DND-41 (cell line): ENCODE data around the gene PFDN1.

Source experiments
- ATAC-seq: fragments of 200-7000 bp; cut with Tn5 transposase; 3 replicates; pipeline ENCODE4 v1.9.1; 2021; ENCODE audit warnings: low read depth; ENCODE audit not compliant: insufficient read depth
- DNase-seq: peaks from one replicate; pipeline ENCODE4 v3.0.0-alpha.2; 2020
- H2AFZ ChIP-seq: 2 replicates; pipeline ENCODE4 v1.6.0; 2012; ENCODE audit warnings: low read depth, low read length
- H3K27ac ChIP-seq: 2 replicates; pipeline ENCODE4 v1.5.1; 2012; ENCODE audit warnings: low read length, inconsistent platforms
- H3K27me3 ChIP-seq: fragments of 200-600 bp; sonication (generic); 2 replicates; pipeline ENCODE4 v1.6.0; 2012; ENCODE audit warnings: low read length, mild to moderate bottlenecking, inconsistent platforms; ENCODE audit not compliant: insufficient read depth, poor library complexity
- H3K36me3 ChIP-seq: 2 replicates; pipeline ENCODE4 v1.5.1; 2012; ENCODE audit warnings: low read length, inconsistent platforms; ENCODE audit not compliant: insufficient read depth
- H3K4me1 ChIP-seq: 2 replicates; pipeline ENCODE4 v1.5.1; 2012; ENCODE audit warnings: mild to moderate bottlenecking, low read length; ENCODE audit not compliant: insufficient read depth
- H3K4me2 ChIP-seq: 2 replicates; pipeline ENCODE4 v1.6.0; 2012; ENCODE audit warnings: mild to moderate bottlenecking, moderate library complexity, low read length, inconsistent platforms; ENCODE audit not compliant: insufficient read depth
- H3K4me3 ChIP-seq, 2 experiments: fragments of 200-600 bp in 1 of 2; shearing (Covaris generic) in 1 of 2; 2 replicates each; pipeline ENCODE4 v1.5.1; 2012 to 2016; ENCODE audit warnings: inconsistent platforms in 2 of 2, low read length in 2 of 2, mild to moderate bottlenecking in 2 of 2, low read depth in 1 of 2, moderate library complexity in 1 of 2
- H3K79me2 ChIP-seq: 2 replicates; pipeline ENCODE4 v1.6.0; 2012; ENCODE audit warnings: low read length, inconsistent platforms; ENCODE audit not compliant: insufficient read depth
- H3K9ac ChIP-seq: 2 replicates; pipeline ENCODE4 v1.6.0; 2012; ENCODE audit warnings: low read depth, mild to moderate bottlenecking, inconsistent platforms, low read length, moderate library complexity
- H3K9me3 ChIP-seq: 2 replicates; pipeline ENCODE4 v1.5.1; 2012; ENCODE audit warnings: low read length, moderate library complexity, mild to moderate bottlenecking, inconsistent platforms; ENCODE audit not compliant: insufficient read depth, severe bottlenecking
- H4K20me1 ChIP-seq: 2 replicates; pipeline ENCODE4 v1.6.0; 2012; ENCODE audit warnings: low read length; ENCODE audit not compliant: insufficient read depth
- CTCF ChIP-seq: IDR thresholded peaks from 2 replicates; pipeline ENCODE4 v1.5.1; 2012; ENCODE audit warnings: borderline replicate concordance, low read length, moderate library complexity, mild to moderate bottlenecking; ENCODE audit not compliant: poor library complexity, severe bottlenecking; ENCODE audit errors: extremely low read depth
- EZH2 ChIP-seq: IDR thresholded peaks from 3 replicates; pipeline ENCODE4 v1.6.1; 2012; ENCODE audit warnings: borderline replicate concordance, low read depth, mild to moderate bottlenecking, moderate library complexity, low read length, inconsistent platforms; ENCODE audit not compliant: severe bottlenecking

PFDN1 gene

GRCh38 chr5:140230373-140230772, 72.5 kb downstream of the PFDN1 start:
- H2AFZ ChIP-seq = no peak overlapping the region
- ATAC-seq = no peak

GRCh38 chr5:140228364-140228837, 74.5 kb downstream of the PFDN1 start:
- H2AFZ ChIP-seq = no peak overlapping the region
- H3K4me3 ChIP-seq = no peak overlapping the region
- H3K9ac ChIP-seq = no peak overlapping the region
- H3K27me3 ChIP-seq = no peaks in the 10 kb centered on the region
- no peaks in the 10 kb centered on the region for H3K9me3 ChIP-seq
- H3K79me2 ChIP-seq = no peaks in the 10 kb centered on the region
- 0 out of 2 replicates have a peak, but pooled peaks cover 6% of the 10 kb centered on the region for H4K20me1 ChIP-seq
- no peak for TF ChIP-seq CTCF
- no peak for TF ChIP-seq EZH2
- no peaks in the 10 kb centered on the region for H3K4me1 ChIP-seq
- H3K27ac ChIP-seq = no peak overlapping the region
- no peaks in the 10 kb centered on the region for H3K36me3 ChIP-seq
- no peak overlapping the region for H3K4me2 ChIP-seq
- ATAC-seq (no peak), DNase-seq (no peak)

More at GRCh38 chr5:140230373-140230772, 72.5 kb downstream of the PFDN1 start:
- 0 out of 2 replicates have a peak, but pooled peaks cover 6% of the 10 kb centered on the region for H4K20me1 ChIP-seq
- no peak for TF ChIP-seq EZH2
- no peak for TF ChIP-seq CTCF
- H3K4me3 ChIP-seq = no peak overlapping the region
- H3K79me2 ChIP-seq = no peaks in the 10 kb centered on the region
- H3K9ac ChIP-seq = no peak overlapping the region
- no peak overlapping the region for H3K4me2 ChIP-seq
- H3K9me3 ChIP-seq = no peaks in the 10 kb centered on the region
- no peaks in the 10 kb centered on the region for H3K36me3 ChIP-seq
- no peaks in the 10 kb centered on the region for H3K27me3 ChIP-seq
- no peaks in the 10 kb centered on the region for H3K4me1 ChIP-seq
- no peak for DNase-seq
- no peak overlapping the region for H3K27ac ChIP-seq

- DNase-seq (no peak), ATAC-seq (no peak)
- Histone ChIP-seq H3K9ac (no peak overlapping the region), H3K4me3 (no peak overlapping the region), H3K27me3 (no peaks in the 10 kb centered on the region), H3K9me3 (no peaks in the 10 kb centered on the region), H3K79me2 (no peaks in the 10 kb centered on the region), H3K36me3 (no peaks in the 10 kb centered on the region), H4K20me1 (0 out of 2 replicates have a peak, but pooled peaks cover 6% of the 10 kb centered on the region), H3K27ac (no peak overlapping the region), H2AFZ (no peak overlapping the region), H3K4me2 (no peak overlapping the region), H3K4me1 (no peaks in the 10 kb centered on the region)
- TF ChIP-seq CTCF (no peak), EZH2 (no peak)
Measured at GRCh38 chr5:140227046-140227445, 75.9 kb downstream of the PFDN1 start.

- DNase-seq (no peak), ATAC-seq (no peak)
- H3K4me1 ChIP-seq = no peaks in the 10 kb centered on the region
- H3K79me2 ChIP-seq = no peaks in the 10 kb centered on the region
- no peak for TF ChIP-seq CTCF
- no peak for TF ChIP-seq EZH2
- no peak overlapping the region for H3K4me2 ChIP-seq
- no peaks in the 10 kb centered on the region for H3K36me3 ChIP-seq
- no peak overlapping the region for H3K9ac ChIP-seq
- H4K20me1 ChIP-seq = 0 out of 2 replicates have a peak, but pooled peaks cover 6% of the 10 kb centered on the region
- H2AFZ ChIP-seq = no peak overlapping the region
- H3K4me3 ChIP-seq = no peak overlapping the region
- no peak overlapping the region for H3K27ac ChIP-seq
- H3K27me3 ChIP-seq = no peaks in the 10 kb centered on the region
- no peaks in the 10 kb centered on the region for H3K9me3 ChIP-seq
Measured at GRCh38 chr5:140225396-140225795, 77.5 kb downstream of the PFDN1 start.
